Endothelial cell of umbilical vein (primary cell): Measurements from ENCODE around the gene COL23A1. TPM values are rescaled to one million over a fixed set of nuclear protein-coding genes. Genes with fewer than 3 reads are reported as not detected.

Experiments
- BruUV-seq: library from RNA; stranded (reverse); fragments of 400-500 nt; replicated peaks from 2 replicates; lab custom pipeline; 2021; lab: Mats Ljungman, UMichigan
- CTCF ChIA-PET: fragments of 300-600, 350-600 bp; sonication (Branson Sonifier 250); formaldehyde crosslinking; loops from one replicate; lab custom pipeline; 2021; ENCODE audit warnings: antibody characterized with exemption, inconsistent platforms; lab: Charles Lee
- POLR2A ChIA-PET: fragments of 300-600, 350-600 bp; sonication (Branson Sonifier 250); formaldehyde crosslinking; loops from one replicate; lab custom pipeline; 2021; ENCODE audit warnings: antibody characterized with exemption, inconsistent platforms; lab: Charles Lee
- DNase-seq: peaks from one replicate; pipeline ENCODE4 v3.0.0-alpha.2; 2011; ENCODE audit warnings: low read depth, low spot score
- FAIRE-seq: peaks from 2 replicates; lab custom pipeline; 2011; peaks lifted over from hg19 to GRCh38; lab: Jason Lieb, UNC
- H2AFZ ChIP-seq: 2 replicates; pipeline ENCODE4 v1.6.0; 2012; ENCODE audit warnings: low read depth, low read length, control low read depth, inconsistent platforms
- H3K27ac ChIP-seq: 2 replicates; pipeline ENCODE4 v1.5.1; 2011; ENCODE audit warnings: low read depth, mild to moderate bottlenecking, control low read depth, low read length, moderate library complexity; ENCODE audit not compliant: insufficient read depth
- H3K27me3 ChIP-seq, 2 experiments: 2 replicates each; pipeline versions ENCODE4 v1.6.0 to v1.6.1; 2011; ENCODE audit warnings: low read length in 2 of 2, mixed read lengths in 1 of 2; ENCODE audit not compliant: control insufficient read depth in 2 of 2, insufficient read depth in 2 of 2
- H3K36me3 ChIP-seq, 2 experiments: 2 replicates in 1 of 2; 3 replicates in 1 of 2; pipeline ENCODE4 v1.5.1; 2011; ENCODE audit warnings: low read length in 2 of 2, mild to moderate bottlenecking in 1 of 2, moderate library complexity in 1 of 2; ENCODE audit not compliant: control insufficient read depth in 2 of 2, insufficient read depth in 2 of 2; ENCODE audit errors: extremely low read depth in 1 of 2
- H3K4me1 ChIP-seq: 3 replicates; pipeline ENCODE4 v1.5.1; 2011; ENCODE audit warnings: mild to moderate bottlenecking, low read length; ENCODE audit not compliant: control insufficient read depth, insufficient read depth; ENCODE audit errors: extremely low read depth
- H3K4me2 ChIP-seq: 2 replicates; pipeline ENCODE4 v1.6.1; 2011; ENCODE audit warnings: low read length, control low read depth, mixed read lengths; ENCODE audit not compliant: insufficient read depth
- H3K4me3 ChIP-seq, 3 experiments: fragments of 200-600 bp in 1 of 3; sonication (generic), shearing (Covaris generic) in 1 of 3; replicated peaks in 1 of 3; 2 replicates each; pipeline ENCODE4 v1.5.1; 2011 to 2016; ENCODE audit warnings: control low read depth in 3 of 3, low read length in 3 of 3, mild to moderate bottlenecking in 2 of 3, inconsistent platforms in 1 of 3, low read depth in 1 of 3, moderate library complexity in 1 of 3; ENCODE audit not compliant: insufficient read depth in 1 of 3
- H3K79me2 ChIP-seq: 2 replicates; pipeline ENCODE4 v1.6.0; 2012; ENCODE audit warnings: low read length, inconsistent platforms; ENCODE audit not compliant: control insufficient read depth, insufficient read depth
- H3K9ac ChIP-seq: replicated peaks from 2 replicates; pipeline ENCODE3; 2011; ENCODE audit warnings: low read length, control low read depth; ENCODE audit not compliant: insufficient read depth; ENCODE audit errors: extremely low read depth
- H3K9me1 ChIP-seq: replicated peaks from 3 replicates; pipeline ENCODE4 v1.6.0; 2011; ENCODE audit warnings: mild to moderate bottlenecking, low read length; ENCODE audit not compliant: control insufficient read depth, insufficient read depth; ENCODE audit errors: extremely low read depth
- H3K9me3 ChIP-seq: replicated peaks from 2 replicates; pipeline ENCODE4 v1.5.1; 2012; ENCODE audit warnings: low read length, inconsistent platforms; ENCODE audit not compliant: control insufficient read depth, insufficient read depth
- H4K20me1 ChIP-seq: replicated peaks from 2 replicates; pipeline ENCODE3; 2011; ENCODE audit warnings: mild to moderate bottlenecking, low read length; ENCODE audit not compliant: control insufficient read depth, insufficient read depth; ENCODE audit errors: extremely low read depth
- CTCF ChIP-seq, 2 donors: IDR thresholded peaks; 1 replicate in 1 of 2; 2 replicates in 1 of 2; pipeline ENCODE4 v1.5.1; 2011; ENCODE audit warnings: low read length in 2 of 2, mild to moderate bottlenecking in 2 of 2, moderate library complexity in 2 of 2, control low read depth in 1 of 2, inconsistent platforms in 1 of 2, low read depth in 1 of 2; ENCODE audit not compliant: insufficient read depth in 1 of 2; ENCODE audit errors: extremely low read depth in 1 of 2
- EZH2 ChIP-seq: IDR thresholded peaks from 2 replicates; pipeline ENCODE4 v1.6.1; 2012; ENCODE audit warnings: borderline replicate concordance, low read depth, mild to moderate bottlenecking, moderate library complexity, low read length, inconsistent platforms; ENCODE audit not compliant: severe bottlenecking
- FOS ChIP-seq: IDR thresholded peaks from 2 replicates; pipeline ENCODE4 v1.6.1; 2011; ENCODE audit warnings: mild to moderate bottlenecking, low read length, moderate library complexity, borderline replicate concordance; ENCODE audit not compliant: insufficient read depth
- GATA2 ChIP-seq: IDR thresholded peaks from 2 replicates; pipeline ENCODE4 v1.7.0; 2011; ENCODE audit warnings: low read depth, mild to moderate bottlenecking, moderate library complexity, mixed read lengths, low read length; ENCODE audit not compliant: insufficient read length, insufficient read depth
- JUN ChIP-seq: IDR thresholded peaks from 2 replicates; pipeline ENCODE4 v1.6.1; 2011; ENCODE audit warnings: borderline replicate concordance, low read depth; ENCODE audit not compliant: insufficient read length, insufficient read depth
- MAX ChIP-seq: IDR thresholded peaks from 2 replicates; pipeline ENCODE4 v1.6.1; 2011; ENCODE audit not compliant: insufficient read depth, insufficient read length
- MYC ChIP-seq: IDR thresholded peaks from one replicate; pipeline ENCODE4 v1.6.1; 2011; ENCODE audit warnings: mild to moderate bottlenecking, low read depth, low read length
- POLR2A ChIP-seq: IDR thresholded peaks from 2 replicates; pipeline ENCODE4 v1.6.1; 2012; ENCODE audit warnings: low read depth, mild to moderate bottlenecking, control low read depth, low read length
- POLR2AphosphoS5 ChIP-seq: IDR thresholded peaks from 2 replicates; pipeline ENCODE4 v1.6.1; 2012; ENCODE audit warnings: low read depth, mild to moderate bottlenecking, control low read depth, low read length, moderate library complexity; ENCODE audit not compliant: insufficient read depth
- dilution Hi-C: fragments of 300-500 bp; cut with MboI; formaldehyde crosslinking; loops from one replicate; pipeline ENCODE4 v1.15.0; 2019; ENCODE audit warnings: low sequenced_read_pairs; ENCODE audit not compliant: extremely low pct_ligation_motif_present
- intact Hi-C: fragments of 100-400 bp; cut with micrococcal nuclease; formaldehyde crosslinking; loops from one replicate; pipeline ENCODE4 v1.10.0; 2022
- polyA plus RNA-seq, 4 experiments: library from polyadenylated mRNA; depleted of rRNA in 3 of 4; stranded (reverse) in 3 of 4; unstranded in 1 of 4; fragments of >200 nt; gene quantifications; 2 replicates each; pipeline versions ENCODE4 v1.2.1 to v1.2.3, GENCODE V29; 2011 to 2012; ENCODE audit warnings: missing spikeins in 1 of 4
- total RNA-seq: library from RNA; stranded (reverse); gene quantifications from 2 replicates; pipeline ENCODE4 v1.2.3, GENCODE V29; 2021

The COL23A1 gene
- total and polyA plus RNA-seq, 2 donors (not counting 3 experiments of a cell fraction or from before 2014, with no cell fraction given), result not detected

GRCh38 chr5:178320281-178320855 is 269.8 kb downstream of the COL23A1 start:
- FAIRE-seq (no peak), DNase-seq (no peak)
- POLR2A ChIA-PET, result no interaction called here
- no peaks in the 10 kb centered on the region for H3K36me3 ChIP-seq
- no peaks in the 10 kb centered on the region for H4K20me1 ChIP-seq
- H3K27me3 ChIP-seq, result no peaks in the 10 kb centered on the region
- H3K9me3 ChIP-seq, result no peaks in the 10 kb centered on the region
- H3K9me1 ChIP-seq, result no peaks in the 10 kb centered on the region
- no TSS peak for BruUV-seq
- H2AFZ ChIP-seq, result no peak overlapping the region
- H3K9ac ChIP-seq, result no peak overlapping the region
- no peaks in the 10 kb centered on the region for H3K4me1 ChIP-seq
- dilution Hi-C loops (no loop called here), intact Hi-C loops (no loop called here)
- no peak overlapping the region for H3K4me2 ChIP-seq
- H3K27ac ChIP-seq, result no peak overlapping the region
- no peak for TF ChIP-seq MAX
- H3K4me3 ChIP-seq, result no peak overlapping the region
- H3K79me2 ChIP-seq, result no peaks in the 10 kb centered on the region
- CTCF ChIA-PET, result no interaction called here

- H4K20me1 ChIP-seq, result no peaks in the 10 kb centered on the region
- ChIA-PET CTCF (no interaction called here), POLR2A (no interaction called here)
- H3K27ac ChIP-seq, result no peak overlapping the region
- dilution Hi-C loops (no loop called here), intact Hi-C loops (no loop called here)
- no peak overlapping the region for H3K4me3 ChIP-seq
- no peak for FAIRE-seq
- no peak overlapping the region for H3K9ac ChIP-seq
- TF ChIP-seq EZH2 (no peak), MAX (no peak), MYC (no peak), GATA2 (no peak), POLR2A (no peak), POLR2AphosphoS5 (no peak), JUN (no peak), FOS (no peak), CTCF (IDR thresholded peaks at IDR 0.05; ENCODE audit: extremely low read depth in 1 of 2, insufficient read depth in 1 of 2, low read depth in 1 of 2, low read length in 2 of 2) (no peak)
- no peaks in the 10 kb centered on the region for H3K27me3 ChIP-seq
- no peak for DNase-seq
- no peaks in the 10 kb centered on the region for H3K9me1 ChIP-seq
- no TSS peak for BruUV-seq
- no peaks in the 10 kb centered on the region for H3K36me3 ChIP-seq
- no peak overlapping the region for H3K4me2 ChIP-seq
- no peaks in the 10 kb centered on the region for H3K4me1 ChIP-seq
- H3K79me2 ChIP-seq, result no peaks in the 10 kb centered on the region
- no peaks in the 10 kb centered on the region for H3K9me3 ChIP-seq
- H2AFZ ChIP-seq, result no peak overlapping the region
These were observed 270.6 kb downstream of the COL23A1 start for GRCh38 chr5:178319541-178320041.
